Endothelial cell of umbilical vein (primary cell): ENCODE measurements around the gene C19orf85. TPM values are rescaled to one million over a fixed set of nuclear protein-coding genes. Genes with fewer than 3 reads are reported as not detected.

Experiments used
- BruUV-seq: library from RNA; stranded (reverse); fragments of 400-500 nt; replicated peaks from 2 replicates; lab custom pipeline; 2021; lab: Mats Ljungman, UMichigan
- CTCF ChIA-PET: fragments of 300-600, 350-600 bp; sonication (Branson Sonifier 250); formaldehyde crosslinking; loops from one replicate; lab custom pipeline; 2021; ENCODE audit warnings: antibody characterized with exemption, inconsistent platforms; lab: Charles Lee
- POLR2A ChIA-PET: fragments of 300-600, 350-600 bp; sonication (Branson Sonifier 250); formaldehyde crosslinking; loops from one replicate; lab custom pipeline; 2021; ENCODE audit warnings: antibody characterized with exemption, inconsistent platforms; lab: Charles Lee
- DNase-seq: peaks from one replicate; pipeline ENCODE4 v3.0.0-alpha.2; 2011; ENCODE audit warnings: low read depth, low spot score
- FAIRE-seq: peaks from 2 replicates; lab custom pipeline; 2011; peaks lifted over from hg19 to GRCh38; lab: Jason Lieb, UNC
- H2AFZ ChIP-seq: 2 replicates; pipeline ENCODE4 v1.6.0; 2012; ENCODE audit warnings: low read depth, low read length, control low read depth, inconsistent platforms
- H3K27ac ChIP-seq: 2 replicates; pipeline ENCODE4 v1.5.1; 2011; ENCODE audit warnings: low read depth, mild to moderate bottlenecking, control low read depth, low read length, moderate library complexity; ENCODE audit not compliant: insufficient read depth
- H3K27me3 ChIP-seq, 2 experiments: 2 replicates each; pipeline versions ENCODE4 v1.6.0 to v1.6.1; 2011; ENCODE audit warnings: low read length in 2 of 2, mixed read lengths in 1 of 2; ENCODE audit not compliant: control insufficient read depth in 2 of 2, insufficient read depth in 2 of 2
- H3K36me3 ChIP-seq, 2 experiments: 2 replicates in 1 of 2; 3 replicates in 1 of 2; pipeline ENCODE4 v1.5.1; 2011; ENCODE audit warnings: low read length in 2 of 2, mild to moderate bottlenecking in 1 of 2, moderate library complexity in 1 of 2; ENCODE audit not compliant: control insufficient read depth in 2 of 2, insufficient read depth in 2 of 2; ENCODE audit errors: extremely low read depth in 1 of 2
- H3K4me1 ChIP-seq: 3 replicates; pipeline ENCODE4 v1.5.1; 2011; ENCODE audit warnings: mild to moderate bottlenecking, low read length; ENCODE audit not compliant: control insufficient read depth, insufficient read depth; ENCODE audit errors: extremely low read depth
- H3K4me2 ChIP-seq: 2 replicates; pipeline ENCODE4 v1.6.1; 2011; ENCODE audit warnings: low read length, control low read depth, mixed read lengths; ENCODE audit not compliant: insufficient read depth
- H3K4me3 ChIP-seq, 3 experiments: fragments of 200-600 bp in 1 of 3; sonication (generic), shearing (Covaris generic) in 1 of 3; replicated peaks in 1 of 3; 2 replicates each; pipeline ENCODE4 v1.5.1; 2011 to 2016; ENCODE audit warnings: control low read depth in 3 of 3, low read length in 3 of 3, mild to moderate bottlenecking in 2 of 3, inconsistent platforms in 1 of 3, low read depth in 1 of 3, moderate library complexity in 1 of 3; ENCODE audit not compliant: insufficient read depth in 1 of 3
- H3K79me2 ChIP-seq: 2 replicates; pipeline ENCODE4 v1.6.0; 2012; ENCODE audit warnings: low read length, inconsistent platforms; ENCODE audit not compliant: control insufficient read depth, insufficient read depth
- H3K9ac ChIP-seq: replicated peaks from 2 replicates; pipeline ENCODE3; 2011; ENCODE audit warnings: low read length, control low read depth; ENCODE audit not compliant: insufficient read depth; ENCODE audit errors: extremely low read depth
- H3K9me1 ChIP-seq: replicated peaks from 3 replicates; pipeline ENCODE4 v1.6.0; 2011; ENCODE audit warnings: mild to moderate bottlenecking, low read length; ENCODE audit not compliant: control insufficient read depth, insufficient read depth; ENCODE audit errors: extremely low read depth
- H3K9me3 ChIP-seq: replicated peaks from 2 replicates; pipeline ENCODE4 v1.5.1; 2012; ENCODE audit warnings: low read length, inconsistent platforms; ENCODE audit not compliant: control insufficient read depth, insufficient read depth
- H4K20me1 ChIP-seq: replicated peaks from 2 replicates; pipeline ENCODE3; 2011; ENCODE audit warnings: mild to moderate bottlenecking, low read length; ENCODE audit not compliant: control insufficient read depth, insufficient read depth; ENCODE audit errors: extremely low read depth
- EZH2 ChIP-seq: IDR thresholded peaks from 2 replicates; pipeline ENCODE4 v1.6.1; 2012; ENCODE audit warnings: borderline replicate concordance, low read depth, mild to moderate bottlenecking, moderate library complexity, low read length, inconsistent platforms; ENCODE audit not compliant: severe bottlenecking
- FOS ChIP-seq: IDR thresholded peaks from 2 replicates; pipeline ENCODE4 v1.6.1; 2011; ENCODE audit warnings: mild to moderate bottlenecking, low read length, moderate library complexity, borderline replicate concordance; ENCODE audit not compliant: insufficient read depth
- GATA2 ChIP-seq: IDR thresholded peaks from 2 replicates; pipeline ENCODE4 v1.7.0; 2011; ENCODE audit warnings: low read depth, mild to moderate bottlenecking, moderate library complexity, mixed read lengths, low read length; ENCODE audit not compliant: insufficient read length, insufficient read depth
- JUN ChIP-seq: IDR thresholded peaks from 2 replicates; pipeline ENCODE4 v1.6.1; 2011; ENCODE audit warnings: borderline replicate concordance, low read depth; ENCODE audit not compliant: insufficient read length, insufficient read depth
- MYC ChIP-seq: IDR thresholded peaks from one replicate; pipeline ENCODE4 v1.6.1; 2011; ENCODE audit warnings: mild to moderate bottlenecking, low read depth, low read length
- POLR2A ChIP-seq: IDR thresholded peaks from 2 replicates; pipeline ENCODE4 v1.6.1; 2012; ENCODE audit warnings: low read depth, mild to moderate bottlenecking, control low read depth, low read length
- POLR2AphosphoS5 ChIP-seq: IDR thresholded peaks from 2 replicates; pipeline ENCODE4 v1.6.1; 2012; ENCODE audit warnings: low read depth, mild to moderate bottlenecking, control low read depth, low read length, moderate library complexity; ENCODE audit not compliant: insufficient read depth
- dilution Hi-C: fragments of 300-500 bp; cut with MboI; formaldehyde crosslinking; loops from one replicate; pipeline ENCODE4 v1.15.0; 2019; ENCODE audit warnings: low sequenced_read_pairs; ENCODE audit not compliant: extremely low pct_ligation_motif_present
- intact Hi-C: fragments of 100-400 bp; cut with micrococcal nuclease; formaldehyde crosslinking; loops from one replicate; pipeline ENCODE4 v1.10.0; 2022
- polyA plus RNA-seq, 4 experiments: library from polyadenylated mRNA; depleted of rRNA in 3 of 4; stranded (reverse) in 3 of 4; unstranded in 1 of 4; fragments of >200 nt; gene quantifications; 2 replicates each; pipeline versions ENCODE4 v1.2.1 to v1.2.3, GENCODE V29; 2011 to 2012; ENCODE audit warnings: missing spikeins in 1 of 4
- total RNA-seq: library from RNA; stranded (reverse); gene quantifications from 2 replicates; pipeline ENCODE4 v1.2.3, GENCODE V29; 2021
- TF ChIP-seq, protein P1 (sequence below): IDR thresholded peaks from 2 replicates; pipeline ENCODE4 v1.6.1; 2011; ENCODE audit not compliant: insufficient read depth, insufficient read length
- TF ChIP-seq, protein P2 (sequence below), 2 donors: IDR thresholded peaks; 1 replicate in 1 of 2; 2 replicates in 1 of 2; pipeline ENCODE4 v1.5.1; 2011; ENCODE audit warnings: low read length in 2 of 2, mild to moderate bottlenecking in 2 of 2, moderate library complexity in 2 of 2, control low read depth in 1 of 2, inconsistent platforms in 1 of 2, low read depth in 1 of 2; ENCODE audit not compliant: insufficient read depth in 1 of 2; ENCODE audit errors: extremely low read depth in 1 of 2

C19orf85 gene
- total and polyA plus RNA-seq, 2 donors (not counting 3 experiments of a cell fraction or from before 2014, with no cell fraction given), result not detected

DNA sequence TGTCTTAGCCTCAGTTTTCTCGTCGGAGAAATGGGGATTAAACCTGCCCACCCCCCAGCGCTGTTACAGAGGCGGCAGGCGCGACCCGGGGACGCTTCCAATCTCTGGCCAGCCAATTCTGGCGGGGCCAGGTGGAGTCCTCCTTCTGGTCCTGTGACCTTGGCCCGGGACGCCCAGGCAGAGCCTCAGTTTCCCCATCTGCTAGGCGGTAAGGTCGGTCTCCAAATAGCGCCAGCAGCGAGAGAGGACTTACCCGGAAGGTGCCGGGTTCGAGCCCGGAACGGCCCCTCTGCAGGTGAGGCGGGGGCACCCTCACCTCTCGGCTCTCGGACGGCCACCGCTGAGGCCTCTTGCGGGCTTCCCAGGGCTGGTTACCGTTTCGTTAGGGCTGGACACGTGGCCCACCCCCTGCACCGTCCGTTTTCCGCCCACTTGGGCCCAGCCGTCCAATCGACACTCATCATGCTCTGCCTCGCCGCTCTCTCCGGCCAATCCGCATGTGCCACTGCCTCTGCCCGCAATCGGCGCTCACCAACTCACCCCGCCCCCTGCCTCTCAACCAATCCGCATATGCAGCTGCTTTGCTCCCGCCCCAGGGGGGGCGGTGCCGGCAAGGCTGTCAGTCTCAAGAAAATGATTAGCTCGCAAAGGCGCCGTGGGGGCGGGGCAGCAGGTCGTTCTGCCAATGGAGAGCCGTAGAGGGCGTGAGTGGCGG is 3.1 kb downstream of the C19orf85 start, which contains the start of gene ISOC2:
Gene ISOC2 (minus strand): TSS at position 384 of the 715 bp plus-strand sequence. CDS start 5,156 bp downstream, outside the sequence.
- FAIRE-seq (peak; percentile 99), DNase-seq (peak; percentile 100)
- Histone ChIP-seq H3K27ac (peak within 1 kb of the TSS; percentile 63), H4K20me1 (no peaks in the 10 kb centered on the region), H3K79me2 (no peaks in the 10 kb centered on the region), H3K9me3 (no peaks in the 10 kb centered on the region), H3K4me2 (peak within 1 kb of the TSS; percentile 84), H2AFZ (peak within 1 kb of the TSS; percentile 69), H3K4me1 (peaks cover 13% of the 10 kb centered on the region), H3K27me3 (no peaks in the 10 kb centered on the region), H3K9ac (peak within 1 kb of the TSS; percentile 81), H3K4me3 (peak within 1 kb of the TSS; percentile 39 to 95 (median 70)), H3K9me1 (no peaks in the 10 kb centered on the region), H3K36me3 (no peaks in the 10 kb centered on the region)
- BruUV-seq, result TSS peak; percentile 86
- dilution Hi-C loops (no loop called here), intact Hi-C loops (loop anchor here (1.0 to 5.0 kb wide), 5 partner anchors 15 to 163 kb away; partner anchors contain the start of genes RPL28, TMEM238, ZNF628 and ZNF784)
- TF ChIP-seq EZH2 (no peak), MYC (peak; percentile 37)
- TF ChIP-seq, protein P1, sequence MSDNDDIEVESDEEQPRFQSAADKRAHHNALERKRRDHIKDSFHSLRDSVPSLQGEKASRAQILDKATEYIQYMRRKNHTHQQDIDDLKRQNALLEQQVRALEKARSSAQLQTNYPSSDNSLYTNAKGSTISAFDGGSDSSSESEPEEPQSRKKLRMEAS, result peak; percentile 95
- ChIA-PET CTCF (interaction anchor here (0.6 to 1.5 kb wide), 7 partner anchors 8 to 325 kb away, joined by 3 to 21 read pairs (median 4); no protein-coding TSS in a partner anchor), POLR2A (interaction anchor here (1.0 to 1.1 kb wide), 3 partner anchors 15 to 54 kb away, joined by 4 to 6 read pairs (median 4); partner anchors contain the start of genes UBE2S and ZNF628)

DNA sequence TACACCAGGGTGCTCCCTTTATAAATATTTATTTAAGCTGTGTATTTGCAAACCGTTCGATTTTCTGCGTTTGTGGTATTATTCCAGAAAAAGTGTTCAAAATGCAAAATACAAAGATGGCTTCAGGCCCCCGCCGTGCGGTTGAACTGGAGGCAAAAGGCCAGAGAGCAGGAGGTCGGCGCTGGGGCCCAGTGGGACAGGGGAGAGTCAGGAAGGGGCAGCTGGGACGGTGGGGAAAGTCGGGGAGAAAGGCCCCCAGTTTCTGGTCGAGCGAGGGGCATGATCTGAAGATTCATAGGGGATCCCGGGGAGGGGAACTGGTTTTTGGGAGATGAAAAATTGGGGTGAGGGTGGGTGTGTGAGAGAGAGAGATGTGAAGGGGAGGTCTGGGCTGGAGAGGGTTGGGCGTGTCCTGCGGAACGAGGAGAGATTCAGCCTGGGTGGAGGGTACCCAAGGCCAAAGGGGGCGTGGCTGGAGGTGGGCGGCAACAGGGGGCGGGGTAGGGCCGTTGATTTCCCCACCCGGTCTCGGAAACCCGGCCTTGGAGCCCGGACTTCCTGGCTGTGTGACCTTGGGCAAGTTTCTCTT is 3.8 kb downstream of the C19orf85 start:
- DNase-seq (peak; percentile 46), FAIRE-seq (no peak)
- peak overlapping the region; percentile 74 for H3K4me2 ChIP-seq
- intact Hi-C loops (loop anchor here (1.0 to 5.0 kb wide), 5 partner anchors 16 to 164 kb away; partner anchors contain the start of genes RPL28, TMEM238, ZNF628 and ZNF784), dilution Hi-C loops (no loop called here)
- no peaks in the 10 kb centered on the region for H3K79me2 ChIP-seq
- no peaks in the 10 kb centered on the region for H3K9me1 ChIP-seq
- H3K9me3 ChIP-seq, result no peaks in the 10 kb centered on the region
- no peaks in the 10 kb centered on the region for H3K36me3 ChIP-seq
- H2AFZ ChIP-seq, result peak overlapping the region; percentile 69
- no peaks in the 10 kb centered on the region for H3K27me3 ChIP-seq
- POLR2A ChIA-PET, result no interaction called here
- BruUV-seq, result no TSS peak
- peak overlapping the region; percentile 39 to 95 (median 70) for H3K4me3 ChIP-seq
- H3K27ac ChIP-seq, result peak overlapping the region; percentile 63
- H3K4me1 ChIP-seq, result peaks cover 13% of the 10 kb centered on the region
- no peaks in the 10 kb centered on the region for H4K20me1 ChIP-seq
- H3K9ac ChIP-seq, result peak overlapping the region; percentile 81
- TF ChIP-seq FOS, result no peak
- TF ChIP-seq GATA2, result no peak
- TF ChIP-seq, protein P1, result no peak
- no peak for TF ChIP-seq EZH2
- TF ChIP-seq JUN, result no peak
- no peak for TF ChIP-seq MYC
- no peak for TF ChIP-seq POLR2A
- no peak for TF ChIP-seq POLR2AphosphoS5
- TF ChIP-seq, protein P2, sequence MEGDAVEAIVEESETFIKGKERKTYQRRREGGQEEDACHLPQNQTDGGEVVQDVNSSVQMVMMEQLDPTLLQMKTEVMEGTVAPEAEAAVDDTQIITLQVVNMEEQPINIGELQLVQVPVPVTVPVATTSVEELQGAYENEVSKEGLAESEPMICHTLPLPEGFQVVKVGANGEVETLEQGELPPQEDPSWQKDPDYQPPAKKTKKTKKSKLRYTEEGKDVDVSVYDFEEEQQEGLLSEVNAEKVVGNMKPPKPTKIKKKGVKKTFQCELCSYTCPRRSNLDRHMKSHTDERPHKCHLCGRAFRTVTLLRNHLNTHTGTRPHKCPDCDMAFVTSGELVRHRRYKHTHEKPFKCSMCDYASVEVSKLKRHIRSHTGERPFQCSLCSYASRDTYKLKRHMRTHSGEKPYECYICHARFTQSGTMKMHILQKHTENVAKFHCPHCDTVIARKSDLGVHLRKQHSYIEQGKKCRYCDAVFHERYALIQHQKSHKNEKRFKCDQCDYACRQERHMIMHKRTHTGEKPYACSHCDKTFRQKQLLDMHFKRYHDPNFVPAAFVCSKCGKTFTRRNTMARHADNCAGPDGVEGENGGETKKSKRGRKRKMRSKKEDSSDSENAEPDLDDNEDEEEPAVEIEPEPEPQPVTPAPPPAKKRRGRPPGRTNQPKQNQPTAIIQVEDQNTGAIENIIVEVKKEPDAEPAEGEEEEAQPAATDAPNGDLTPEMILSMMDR (IDR thresholded peaks at IDR 0.05; ENCODE audit: extremely low read depth in 1 of 2, insufficient read depth in 1 of 2, low read depth in 1 of 2, low read length in 2 of 2), result no peak
- CTCF ChIA-PET, result no interaction called here
